Calu3 (cell line): ENCODE measurements around the gene ADGRF3. TPM values are rescaled to one million over a fixed set of nuclear protein-coding genes. Genes with fewer than 3 reads are reported as not detected.
"Not testable (repeated sequence)": the region's sequence is repeated elsewhere in the genome, so short reads cannot be mapped to it uniquely, and the experiment has no call there.

Source experiments
- BruUV-seq: library from RNA; stranded (reverse); fragments of 400-500 nt; replicated peaks from 2 replicates; lab custom pipeline; 2021; lab: Mats Ljungman, UMichigan
- CTCF ChIA-PET: fragments of 300-600 bp; sonication (Branson Sonifier 250); formaldehyde crosslinking; loops from one replicate; lab custom pipeline; 2022; ENCODE audit warnings: antibody characterized with exemption; lab: Charles Lee
- DNase-seq: peaks from one replicate; pipeline ENCODE4 v3.0.0; 2022
- H3K27ac Mint-ChIP-seq: one replicate; pipeline ENCODE4 v1.8.0; 2022; ENCODE audit warnings: mixed read lengths; ENCODE audit not compliant: unreplicated experiment
- H3K27me3 Mint-ChIP-seq: one replicate; pipeline ENCODE4 v1.8.0; 2022; ENCODE audit warnings: mixed read lengths; ENCODE audit not compliant: unreplicated experiment
- H3K36me3 Mint-ChIP-seq: one replicate; pipeline ENCODE4 v1.8.0; 2022; ENCODE audit warnings: mild to moderate bottlenecking, moderate library complexity, mixed read lengths; ENCODE audit not compliant: insufficient read depth, unreplicated experiment
- H3K4me1 Mint-ChIP-seq: one replicate; pipeline ENCODE4 v1.8.0; 2022; ENCODE audit warnings: mild to moderate bottlenecking, low read depth, mixed read lengths; ENCODE audit not compliant: unreplicated experiment
- H3K4me3 Mint-ChIP-seq: one replicate; pipeline ENCODE4 v1.8.0; 2022; ENCODE audit warnings: mild to moderate bottlenecking, low read depth, moderate library complexity, mixed read lengths; ENCODE audit not compliant: unreplicated experiment
- H3K9me3 Mint-ChIP-seq: one replicate; pipeline ENCODE4 v1.8.0; 2022; ENCODE audit warnings: low read depth, mixed read lengths; ENCODE audit not compliant: unreplicated experiment
- intact Hi-C: fragments of 100-400 bp; cut with micrococcal nuclease; formaldehyde crosslinking; loops from one replicate; pipeline ENCODE4 v1.10.0; 2022; ENCODE audit not compliant: unreplicated experiment
- total RNA-seq: library from RNA; stranded (reverse); gene quantifications from 2 replicates; pipeline ENCODE4 v1.2.3, GENCODE V29; 2022
- TF ChIP-seq, protein P1 (sequence below): fragments of 200-600 bp; IDR thresholded peaks from one replicate; pipeline ENCODE4 v1.8.0; 2022; ENCODE audit warnings: antibody characterized with exemption; ENCODE audit not compliant: unreplicated experiment

The ADGRF3 gene
- total RNA-seq, 1 experiment from 2014 or later = 0.59 TPM

DNA sequence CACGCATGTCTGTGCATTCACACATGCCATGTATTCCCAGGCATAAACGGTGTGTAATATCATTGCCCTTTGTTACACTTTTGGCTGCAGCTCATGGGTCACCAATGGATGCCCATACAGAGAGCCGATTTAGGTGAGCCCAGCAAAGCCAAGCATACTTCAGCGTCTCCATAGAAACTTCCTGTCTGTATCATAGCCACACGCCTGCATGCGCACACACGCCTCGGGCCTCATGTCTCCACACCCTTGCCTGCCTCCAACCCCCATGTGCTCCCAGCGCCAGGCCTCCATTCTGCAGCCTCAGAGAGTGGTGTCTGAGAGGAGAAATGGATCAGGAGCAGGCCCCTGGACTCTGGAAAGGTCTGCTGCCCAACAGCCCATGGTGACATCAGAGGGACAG is 34.1 kb downstream of the ADGRF3 start:
- CTCF ChIA-PET = no interaction called here
- Mint-ChIP-seq H3K4me3 (no peak overlapping the region), H3K27me3 (peaks cover 29% of the 10 kb centered on the region), H3K36me3 (no peaks in the 10 kb centered on the region), H3K27ac (no peak overlapping the region), H3K9me3 (no peaks in the 10 kb centered on the region), H3K4me1 (no peaks in the 10 kb centered on the region)
- BruUV-seq = no TSS peak
- TF ChIP-seq, protein P1, sequence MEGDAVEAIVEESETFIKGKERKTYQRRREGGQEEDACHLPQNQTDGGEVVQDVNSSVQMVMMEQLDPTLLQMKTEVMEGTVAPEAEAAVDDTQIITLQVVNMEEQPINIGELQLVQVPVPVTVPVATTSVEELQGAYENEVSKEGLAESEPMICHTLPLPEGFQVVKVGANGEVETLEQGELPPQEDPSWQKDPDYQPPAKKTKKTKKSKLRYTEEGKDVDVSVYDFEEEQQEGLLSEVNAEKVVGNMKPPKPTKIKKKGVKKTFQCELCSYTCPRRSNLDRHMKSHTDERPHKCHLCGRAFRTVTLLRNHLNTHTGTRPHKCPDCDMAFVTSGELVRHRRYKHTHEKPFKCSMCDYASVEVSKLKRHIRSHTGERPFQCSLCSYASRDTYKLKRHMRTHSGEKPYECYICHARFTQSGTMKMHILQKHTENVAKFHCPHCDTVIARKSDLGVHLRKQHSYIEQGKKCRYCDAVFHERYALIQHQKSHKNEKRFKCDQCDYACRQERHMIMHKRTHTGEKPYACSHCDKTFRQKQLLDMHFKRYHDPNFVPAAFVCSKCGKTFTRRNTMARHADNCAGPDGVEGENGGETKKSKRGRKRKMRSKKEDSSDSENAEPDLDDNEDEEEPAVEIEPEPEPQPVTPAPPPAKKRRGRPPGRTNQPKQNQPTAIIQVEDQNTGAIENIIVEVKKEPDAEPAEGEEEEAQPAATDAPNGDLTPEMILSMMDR = no peak
- intact Hi-C loops = no loop called here
- no peak for DNase-seq

DNA sequence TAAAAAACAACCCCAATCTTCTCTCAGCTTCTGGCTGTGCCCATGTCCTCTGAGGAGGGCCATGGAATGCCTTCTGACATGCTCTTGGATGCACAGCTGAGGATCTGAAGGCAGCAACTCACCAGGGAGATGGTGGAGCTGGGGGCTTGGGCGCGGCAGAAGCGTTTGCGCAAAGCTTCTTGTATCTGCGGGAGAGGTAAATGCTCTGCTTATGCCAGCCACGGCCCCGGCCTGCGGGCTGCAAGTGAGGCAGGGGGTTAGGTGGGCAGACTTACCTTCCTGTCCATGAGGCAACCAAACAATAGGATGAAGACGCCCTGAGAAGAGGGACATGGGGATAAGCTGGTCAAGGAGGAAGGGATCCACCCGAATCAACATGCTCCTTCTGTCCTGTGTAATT is 36.7 kb downstream of the ADGRF3 start:
- TF ChIP-seq, protein P1 = no peak

DNA sequence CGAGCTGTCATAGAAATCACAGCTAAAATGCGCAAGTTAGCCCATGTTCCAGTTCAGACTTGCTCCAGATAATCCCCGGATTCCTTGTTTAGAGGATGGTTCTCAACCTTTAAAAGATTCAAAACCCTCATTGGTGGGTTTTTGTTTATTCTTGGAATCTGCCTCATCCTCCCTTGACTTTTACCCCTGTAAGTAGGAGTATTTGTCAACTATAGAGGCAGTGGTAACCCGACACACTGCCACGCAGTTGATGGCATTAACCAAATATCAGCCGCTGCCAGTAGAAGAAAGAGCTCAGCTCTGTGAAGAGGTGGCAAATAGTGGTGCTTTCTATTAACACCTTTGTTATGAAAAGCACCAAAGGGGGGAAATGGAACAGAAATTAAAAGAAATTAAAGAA is 41.0 kb downstream of the ADGRF3 start:
- H3K9me3 Mint-ChIP-seq = no peaks in the 10 kb centered on the region
- intact Hi-C loops = no loop called here
- CTCF ChIA-PET = interaction anchor here (0.7 kb wide), 1 partner anchor 25 kb away, joined by 3 read pairs; no protein-coding TSS in a partner anchor
- H3K4me3 Mint-ChIP-seq = no peak overlapping the region
- H3K4me1 Mint-ChIP-seq = peaks cover 16% of the 10 kb centered on the region
- BruUV-seq = no TSS peak
- DNase-seq = no peak
- H3K36me3 Mint-ChIP-seq = no peaks in the 10 kb centered on the region
- no peaks in the 10 kb centered on the region for H3K27me3 Mint-ChIP-seq
- no peak overlapping the region for H3K27ac Mint-ChIP-seq
- TF ChIP-seq, protein P1 = no peak

More for the DNA sequence above, 36.7 kb downstream of the ADGRF3 start:
- Mint-ChIP-seq H3K4me1 (no peaks in the 10 kb centered on the region), H3K36me3 (no peaks in the 10 kb centered on the region), H3K27me3 (peaks cover 4% of the 10 kb centered on the region), H3K4me3 (no peak overlapping the region), H3K9me3 (no peaks in the 10 kb centered on the region), H3K27ac (no peak overlapping the region)
- no TSS peak for BruUV-seq
- CTCF ChIA-PET = no interaction called here
- intact Hi-C loops = no loop called here
- DNase-seq = no peak

DNA sequence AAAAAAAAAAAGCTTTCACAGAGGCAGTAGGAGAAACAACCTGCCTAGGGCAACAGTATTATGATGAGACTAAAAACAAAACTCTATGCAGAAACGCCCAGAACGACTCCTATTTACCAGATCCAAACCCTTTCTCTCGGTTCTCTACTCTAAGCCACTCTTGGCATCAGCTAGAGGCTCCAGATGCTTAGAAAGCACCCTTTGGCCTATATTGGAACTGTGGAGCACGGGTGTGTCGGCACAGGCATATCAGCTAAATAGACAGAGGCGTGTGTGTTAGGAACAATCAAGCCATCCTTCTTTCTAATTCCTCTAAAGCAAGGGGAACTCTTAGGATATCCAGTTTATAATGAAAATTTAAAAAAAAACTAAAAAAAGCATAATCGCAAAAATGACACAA is 41.5 kb downstream of the ADGRF3 start:
- CTCF ChIA-PET = interaction anchor here (0.7 kb wide), 1 partner anchor 26 kb away, joined by 3 read pairs; no protein-coding TSS in a partner anchor

GRCh38 chr2:26302846-26303245 is 43.7 kb downstream of the ADGRF3 start:
- H3K9me3 Mint-ChIP-seq = no peaks in the 10 kb centered on the region
- H3K36me3 Mint-ChIP-seq = no peaks in the 10 kb centered on the region
- H3K27me3 Mint-ChIP-seq = no peaks in the 10 kb centered on the region
- no peak overlapping the region for H3K27ac Mint-ChIP-seq
- CTCF ChIA-PET = no interaction called here
- H3K4me3 Mint-ChIP-seq = no peak overlapping the region
- no TSS peak for BruUV-seq
- TF ChIP-seq, protein P1 = no peak
- peak; percentile 52 for DNase-seq
- peaks cover 16% of the 10 kb centered on the region for H3K4me1 Mint-ChIP-seq
- intact Hi-C loops = no loop called here

More for the DNA sequence above, 41.5 kb downstream of the ADGRF3 start:
- H3K27me3 Mint-ChIP-seq, H3K27ac Mint-ChIP-seq, H3K36me3 Mint-ChIP-seq, DNase-seq, H3K9me3 Mint-ChIP-seq, intact Hi-C loops, BruUV-seq, H3K4me3 Mint-ChIP-seq: not testable (repeated sequence)
- H3K4me1 Mint-ChIP-seq = peaks cover 16% of the 10 kb centered on the region
